HepG2 (cell line): ENCODE data around the gene E2F1. TPM values are rescaled to one million over a fixed set of nuclear protein-coding genes. Genes with fewer than 3 reads are reported as not detected.

Experiments used
- MTF1 ChIP-seq: sonication (generic); formaldehyde crosslinking; IDR thresholded peaks from 2 replicates; pipeline ENCODE4 v1.5.0; 2020; ENCODE audit warnings: missing genetic modification reagents
- SP140L ChIP-seq: sonication (generic); formaldehyde crosslinking; IDR thresholded peaks from 2 replicates; pipeline ENCODE4 v1.4.0; 2020; ENCODE audit warnings: missing genetic modification reagents, borderline replicate concordance
- TBL1XR1 ChIP-seq: fragments of 150-350 bp; IDR thresholded peaks from 2 replicates; pipeline ENCODE4 v1.6.1; 2014; ENCODE audit warnings: borderline replicate concordance, low read length; ENCODE audit not compliant: partially characterized antibody
- polyA plus RNA-seq, 8 experiments: library from polyadenylated mRNA; depleted of rRNA in 3 of 8; stranded (reverse) in 7 of 8; unstranded in 1 of 8; fragments of >200 nt; fragmentation: Illumina TruSeq in 4 of 8; extraction: Trizol in 4 of 8; gene quantifications; 2 replicates each; pipeline versions ENCODE4 v1.2.1 to v1.2.3, GENCODE V29; 2011 to 2016; ENCODE audit warnings: low read depth in 4 of 8, missing spikeins in 1 of 8, mixed read lengths in 1 of 8; ENCODE audit not compliant: insufficient read depth in 1 of 8
- total RNA-seq, 5 experiments: library from RNA; depleted of rRNA; stranded (reverse); fragments of >200 nt; fragmentation: Illumina TruSeq; extraction: Trizol; gene quantifications; 2 replicates each; pipeline ENCODE4 v1.2.3, GENCODE V29; 2016; ENCODE audit warnings: low read depth in 1 of 5
- TF ChIP-seq, protein P1 (sequence below): sonication (generic); formaldehyde crosslinking; IDR thresholded peaks from 2 replicates; pipeline ENCODE4 v1.5.1; 2020; ENCODE audit warnings: mild to moderate bottlenecking, missing genetic modification reagents, moderate library complexity
- TF ChIP-seq, protein P2 (sequence below): sonication (generic); formaldehyde crosslinking; IDR thresholded peaks from 2 replicates; pipeline ENCODE4 v1.4.0; 2020; ENCODE audit warnings: missing genetic modification reagents
- TF ChIP-seq, protein P3 (sequence below), 2 experiments: sonication (generic) in 1 of 2; formaldehyde crosslinking in 1 of 2; IDR thresholded peaks; 2 replicates each; pipeline versions ENCODE4 v1.4.0 to v1.6.1; 2018 to 2020; ENCODE audit warnings: missing genetic modification reagents in 2 of 2, borderline replicate concordance in 1 of 2, low read depth in 1 of 2, mild to moderate bottlenecking in 1 of 2, missing biosample characterization in 1 of 2
- TF ChIP-seq, protein P4 (sequence below): IDR thresholded peaks from 2 replicates; pipeline ENCODE4 v1.6.1; 2016

Gene E2F1
- total and polyA plus RNA-seq, 2 of the 13 experiments (the other 11 are each of a cell fraction or from before 2014, with no cell fraction given): 25.5 to 39.4 TPM

DNA sequence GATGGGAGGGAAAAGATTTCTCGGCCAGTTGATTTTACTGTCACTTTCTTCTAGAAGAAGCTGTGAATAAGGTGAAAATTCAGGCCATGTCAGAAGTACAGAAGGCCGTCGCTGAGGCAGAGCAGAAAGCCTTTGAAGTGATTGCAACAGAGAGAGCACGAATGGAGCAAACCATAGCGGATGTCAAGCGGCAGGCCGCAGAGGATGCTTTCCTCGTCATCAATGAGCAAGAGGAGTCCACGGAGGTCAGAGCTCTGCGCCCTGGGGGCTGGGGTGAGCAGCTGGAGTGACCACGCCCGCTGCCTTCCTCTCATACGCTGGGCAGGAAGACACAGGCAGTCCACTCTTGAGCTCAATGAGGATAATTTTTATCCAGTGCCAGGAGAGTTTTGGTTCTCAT lies 45.9 kb downstream of the E2F1 start (continued):
- TF ChIP-seq, protein P1, sequence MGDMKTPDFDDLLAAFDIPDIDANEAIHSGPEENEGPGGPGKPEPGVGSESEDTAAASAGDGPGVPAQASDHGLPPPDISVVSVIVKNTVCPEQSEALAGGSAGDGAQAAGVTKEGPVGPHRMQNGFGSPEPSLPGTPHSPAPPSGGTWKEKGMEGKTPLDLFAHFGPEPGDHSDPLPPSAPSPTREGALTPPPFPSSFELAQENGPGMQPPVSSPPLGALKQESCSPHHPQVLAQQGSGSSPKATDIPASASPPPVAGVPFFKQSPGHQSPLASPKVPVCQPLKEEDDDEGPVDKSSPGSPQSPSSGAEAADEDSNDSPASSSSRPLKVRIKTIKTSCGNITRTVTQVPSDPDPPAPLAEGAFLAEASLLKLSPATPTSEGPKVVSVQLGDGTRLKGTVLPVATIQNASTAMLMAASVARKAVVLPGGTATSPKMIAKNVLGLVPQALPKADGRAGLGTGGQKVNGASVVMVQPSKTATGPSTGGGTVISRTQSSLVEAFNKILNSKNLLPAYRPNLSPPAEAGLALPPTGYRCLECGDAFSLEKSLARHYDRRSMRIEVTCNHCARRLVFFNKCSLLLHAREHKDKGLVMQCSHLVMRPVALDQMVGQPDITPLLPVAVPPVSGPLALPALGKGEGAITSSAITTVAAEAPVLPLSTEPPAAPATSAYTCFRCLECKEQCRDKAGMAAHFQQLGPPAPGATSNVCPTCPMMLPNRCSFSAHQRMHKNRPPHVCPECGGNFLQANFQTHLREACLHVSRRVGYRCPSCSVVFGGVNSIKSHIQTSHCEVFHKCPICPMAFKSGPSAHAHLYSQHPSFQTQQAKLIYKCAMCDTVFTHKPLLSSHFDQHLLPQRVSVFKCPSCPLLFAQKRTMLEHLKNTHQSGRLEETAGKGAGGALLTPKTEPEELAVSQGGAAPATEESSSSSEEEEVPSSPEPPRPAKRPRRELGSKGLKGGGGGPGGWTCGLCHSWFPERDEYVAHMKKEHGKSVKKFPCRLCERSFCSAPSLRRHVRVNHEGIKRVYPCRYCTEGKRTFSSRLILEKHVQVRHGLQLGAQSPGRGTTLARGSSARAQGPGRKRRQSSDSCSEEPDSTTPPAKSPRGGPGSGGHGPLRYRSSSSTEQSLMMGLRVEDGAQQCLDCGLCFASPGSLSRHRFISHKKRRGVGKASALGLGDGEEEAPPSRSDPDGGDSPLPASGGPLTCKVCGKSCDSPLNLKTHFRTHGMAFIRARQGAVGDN (CRISPR knock-in tag): no peak
- TF ChIP-seq, protein P2, sequence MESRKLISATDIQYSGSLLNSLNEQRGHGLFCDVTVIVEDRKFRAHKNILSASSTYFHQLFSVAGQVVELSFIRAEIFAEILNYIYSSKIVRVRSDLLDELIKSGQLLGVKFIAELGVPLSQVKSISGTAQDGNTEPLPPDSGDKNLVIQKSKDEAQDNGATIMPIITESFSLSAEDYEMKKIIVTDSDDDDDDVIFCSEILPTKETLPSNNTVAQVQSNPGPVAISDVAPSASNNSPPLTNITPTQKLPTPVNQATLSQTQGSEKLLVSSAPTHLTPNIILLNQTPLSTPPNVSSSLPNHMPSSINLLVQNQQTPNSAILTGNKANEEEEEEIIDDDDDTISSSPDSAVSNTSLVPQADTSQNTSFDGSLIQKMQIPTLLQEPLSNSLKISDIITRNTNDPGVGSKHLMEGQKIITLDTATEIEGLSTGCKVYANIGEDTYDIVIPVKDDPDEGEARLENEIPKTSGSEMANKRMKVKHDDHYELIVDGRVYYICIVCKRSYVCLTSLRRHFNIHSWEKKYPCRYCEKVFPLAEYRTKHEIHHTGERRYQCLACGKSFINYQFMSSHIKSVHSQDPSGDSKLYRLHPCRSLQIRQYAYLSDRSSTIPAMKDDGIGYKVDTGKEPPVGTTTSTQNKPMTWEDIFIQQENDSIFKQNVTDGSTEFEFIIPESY (CRISPR knock-in tag): peak; percentile 94
- no peak for TF ChIP-seq TBL1XR1
- TF ChIP-seq, protein P3, sequence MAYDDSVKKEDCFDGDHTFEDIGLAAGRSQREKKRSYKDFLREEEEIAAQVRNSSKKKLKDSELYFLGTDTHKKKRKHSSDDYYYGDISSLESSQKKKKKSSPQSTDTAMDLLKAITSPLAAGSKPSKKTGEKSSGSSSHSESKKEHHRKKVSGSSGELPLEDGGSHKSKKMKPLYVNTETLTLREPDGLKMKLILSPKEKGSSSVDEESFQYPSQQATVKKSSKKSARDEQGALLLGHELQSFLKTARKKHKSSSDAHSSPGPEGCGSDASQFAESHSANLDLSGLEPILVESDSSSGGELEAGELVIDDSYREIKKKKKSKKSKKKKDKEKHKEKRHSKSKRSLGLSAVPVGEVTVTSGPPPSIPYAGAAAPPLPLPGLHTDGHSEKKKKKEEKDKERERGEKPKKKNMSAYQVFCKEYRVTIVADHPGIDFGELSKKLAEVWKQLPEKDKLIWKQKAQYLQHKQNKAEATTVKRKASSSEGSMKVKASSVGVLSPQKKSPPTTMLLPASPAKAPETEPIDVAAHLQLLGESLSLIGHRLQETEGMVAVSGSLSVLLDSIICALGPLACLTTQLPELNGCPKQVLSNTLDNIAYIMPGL (CRISPR knock-in tag; IDR thresholded peaks at IDR 0.05; ENCODE audit: borderline replicate concordance in 1 of 2, low read depth in 1 of 2): no peak
- no peak for TF ChIP-seq MTF1
- TF ChIP-seq, protein P4, sequence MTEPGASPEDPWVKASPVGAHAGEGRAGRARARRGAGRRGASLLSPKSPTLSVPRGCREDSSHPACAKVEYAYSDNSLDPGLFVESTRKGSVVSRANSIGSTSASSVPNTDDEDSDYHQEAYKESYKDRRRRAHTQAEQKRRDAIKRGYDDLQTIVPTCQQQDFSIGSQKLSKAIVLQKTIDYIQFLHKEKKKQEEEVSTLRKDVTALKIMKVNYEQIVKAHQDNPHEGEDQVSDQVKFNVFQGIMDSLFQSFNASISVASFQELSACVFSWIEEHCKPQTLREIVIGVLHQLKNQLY: no peak
- TF ChIP-seq SP140L (CRISPR knock-in tag): no peak
